Epithelial cell of proximal tubule (primary cell): ENCODE results near the gene DCUN1D1. TPM values are rescaled to one million over a fixed set of nuclear protein-coding genes. Genes with fewer than 3 reads are reported as not detected.

Experiments used
- DNase-seq: peaks from one replicate; pipeline ENCODE4 v3.0.0-alpha.2; 2011; ENCODE audit warnings: low read depth
- H3K4me3 ChIP-seq: 2 replicates; pipeline ENCODE4 v1.5.1; 2011; ENCODE audit warnings: low read depth, mild to moderate bottlenecking, low read length
- total RNA-seq: library from RNA; depleted of rRNA; stranded (reverse); fragments of >200 nt; gene quantifications from 2 replicates; pipeline ENCODE4 v1.2.3, GENCODE V29; 2015
- TF ChIP-seq, protein P1 (sequence below): conservative IDR thresholded peaks from 2 replicates; pipeline ENCODE4 v1.5.1; 2012; ENCODE audit warnings: low read depth, mild to moderate bottlenecking, low read length

Gene DCUN1D1
- total RNA-seq, 1 donor from 2014 or later, result 11.3 TPM

DNA sequence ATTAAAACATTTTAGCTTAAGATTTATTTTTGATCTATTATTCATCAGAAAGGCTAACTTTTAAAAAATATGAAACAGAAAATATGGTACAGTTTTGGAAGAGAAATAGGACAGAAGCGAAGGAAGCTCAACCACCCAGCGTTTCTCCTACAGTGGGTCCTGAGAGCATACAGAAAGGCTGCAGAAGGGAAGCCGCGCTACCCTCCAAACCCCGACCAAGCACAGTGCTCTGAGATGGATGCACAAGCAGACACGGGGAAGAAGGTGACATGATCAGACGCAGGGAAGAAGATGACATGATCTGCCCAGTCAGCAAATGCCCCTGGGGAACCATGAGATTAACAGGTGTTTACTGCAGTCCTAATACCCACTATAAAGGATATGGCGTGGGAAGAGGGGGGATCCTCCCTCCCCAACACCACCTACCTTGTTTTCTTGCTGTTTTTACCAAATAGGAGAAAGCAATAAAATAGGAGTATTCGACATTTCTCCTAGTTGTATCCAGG is 14.4 kb downstream of the DCUN1D1 start:
- TF ChIP-seq, protein P1, sequence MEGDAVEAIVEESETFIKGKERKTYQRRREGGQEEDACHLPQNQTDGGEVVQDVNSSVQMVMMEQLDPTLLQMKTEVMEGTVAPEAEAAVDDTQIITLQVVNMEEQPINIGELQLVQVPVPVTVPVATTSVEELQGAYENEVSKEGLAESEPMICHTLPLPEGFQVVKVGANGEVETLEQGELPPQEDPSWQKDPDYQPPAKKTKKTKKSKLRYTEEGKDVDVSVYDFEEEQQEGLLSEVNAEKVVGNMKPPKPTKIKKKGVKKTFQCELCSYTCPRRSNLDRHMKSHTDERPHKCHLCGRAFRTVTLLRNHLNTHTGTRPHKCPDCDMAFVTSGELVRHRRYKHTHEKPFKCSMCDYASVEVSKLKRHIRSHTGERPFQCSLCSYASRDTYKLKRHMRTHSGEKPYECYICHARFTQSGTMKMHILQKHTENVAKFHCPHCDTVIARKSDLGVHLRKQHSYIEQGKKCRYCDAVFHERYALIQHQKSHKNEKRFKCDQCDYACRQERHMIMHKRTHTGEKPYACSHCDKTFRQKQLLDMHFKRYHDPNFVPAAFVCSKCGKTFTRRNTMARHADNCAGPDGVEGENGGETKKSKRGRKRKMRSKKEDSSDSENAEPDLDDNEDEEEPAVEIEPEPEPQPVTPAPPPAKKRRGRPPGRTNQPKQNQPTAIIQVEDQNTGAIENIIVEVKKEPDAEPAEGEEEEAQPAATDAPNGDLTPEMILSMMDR, result no peak
- no peak for DNase-seq
- H3K4me3 ChIP-seq, result no peak overlapping the region

DNA sequence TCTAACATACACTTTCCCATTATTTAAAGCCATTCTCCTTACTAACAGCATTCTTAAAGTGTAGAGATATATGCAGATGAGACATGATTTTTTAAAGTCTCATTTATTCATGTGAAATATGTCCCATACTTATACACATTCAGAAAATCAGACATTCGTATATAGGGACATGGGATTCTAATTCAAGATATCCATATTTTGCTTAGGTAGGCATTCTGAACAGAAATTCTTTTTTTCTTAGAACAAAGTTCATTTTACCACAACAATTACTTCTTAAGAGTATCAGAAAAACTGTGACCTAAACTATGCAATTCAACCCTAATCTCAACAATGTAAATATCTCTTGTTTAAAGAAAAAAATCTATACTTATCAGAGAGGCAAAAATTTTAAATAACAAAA is 16.2 kb downstream of the DCUN1D1 start:
- DNase-seq, result no peak
- H3K4me3 ChIP-seq, result no peak overlapping the region
- TF ChIP-seq, protein P1, result no peak

DNA sequence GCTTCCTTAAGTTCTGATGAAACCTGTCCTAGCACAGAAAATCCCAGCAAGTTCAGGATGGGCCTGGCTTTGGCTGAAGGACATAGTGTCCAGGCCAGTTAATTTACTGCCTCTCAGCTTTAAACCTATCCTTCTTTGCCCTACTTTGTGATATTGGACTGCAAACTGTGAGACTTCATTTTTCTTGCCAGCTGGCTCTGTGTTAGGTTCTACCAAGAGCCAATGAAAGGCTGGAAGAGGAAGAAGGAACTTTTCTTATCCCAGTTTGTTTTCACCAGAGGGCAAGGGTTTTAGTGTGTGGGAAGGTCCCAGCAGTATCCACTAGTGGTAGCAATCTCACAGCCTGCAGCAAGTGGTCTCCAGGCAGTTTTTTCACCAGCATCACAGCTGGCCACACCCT is 18.2 kb downstream of the DCUN1D1 start:
- no peak overlapping the region for H3K4me3 ChIP-seq
- TF ChIP-seq, protein P1, result no peak
- DNase-seq, result no peak

DNA sequence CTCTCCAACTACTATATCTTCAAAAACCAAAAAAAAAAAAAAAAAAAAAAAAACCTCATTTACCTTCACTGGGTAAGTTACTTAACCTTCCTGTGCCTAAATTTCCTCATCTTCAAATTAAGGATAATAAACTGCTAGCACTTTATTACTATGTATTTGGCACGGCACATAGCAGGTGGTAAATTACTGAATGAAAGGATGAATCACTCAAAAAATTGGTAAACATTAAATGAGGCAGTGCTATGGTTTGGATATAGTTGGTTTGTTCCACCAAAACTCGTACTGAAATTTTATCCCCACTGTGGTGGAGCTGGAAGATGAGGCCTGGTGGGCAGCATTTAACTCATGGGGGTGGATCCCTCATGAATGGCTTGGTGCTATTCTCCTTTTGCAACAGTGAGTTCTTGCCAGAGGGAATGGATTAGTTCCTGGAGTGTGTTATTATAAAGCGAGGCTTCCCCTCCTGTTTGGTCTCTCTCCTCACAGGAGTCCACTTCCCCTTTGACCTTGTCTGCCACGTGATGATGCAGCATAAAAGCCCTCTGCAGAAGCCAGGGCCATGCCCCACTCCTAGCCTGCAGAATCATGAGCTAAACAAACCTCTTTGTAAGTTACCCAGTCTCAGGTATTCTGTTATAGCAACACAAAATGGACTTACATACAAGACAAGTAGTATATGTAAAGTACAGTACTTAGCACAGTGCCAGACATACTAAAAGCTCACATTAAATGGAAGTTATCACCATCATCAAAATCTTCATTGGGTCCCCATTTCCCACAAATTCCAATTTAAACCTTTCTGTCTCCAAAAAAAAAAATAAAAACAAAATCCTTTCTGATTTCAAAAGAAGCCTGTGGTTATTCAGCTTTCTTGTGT is 20.6 kb downstream of the DCUN1D1 start:
- no peak for DNase-seq
- H3K4me3 ChIP-seq, result no peak overlapping the region
- TF ChIP-seq, protein P1, result no peak

- TF ChIP-seq, protein P1, result no peak
- H3K4me3 ChIP-seq, result no peak overlapping the region
- no peak for DNase-seq
Measured at GRCh38 chr3:182957676-182958266, 22.6 kb downstream of the DCUN1D1 start.

DNA sequence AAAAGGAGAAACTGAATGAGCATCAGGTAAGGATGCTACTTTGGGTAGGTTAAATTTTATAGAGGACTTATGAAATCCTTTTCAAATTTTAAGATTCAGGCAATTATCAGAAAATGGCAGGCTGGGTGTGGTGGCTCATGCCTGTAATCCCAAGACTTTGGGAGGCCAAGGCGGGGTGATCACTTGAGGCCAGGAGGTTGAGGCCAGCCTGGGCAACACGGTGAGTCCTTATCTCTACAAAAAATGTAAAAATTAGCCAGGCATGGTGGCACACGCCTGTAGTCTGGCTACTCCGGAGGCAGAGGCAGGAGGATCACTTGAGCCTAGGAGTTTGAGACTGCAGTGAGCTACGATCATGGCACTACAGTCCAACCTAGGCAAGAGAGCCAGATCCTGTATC is 23.1 kb downstream of the DCUN1D1 start:
- TF ChIP-seq, protein P1, result no peak
- H3K4me3 ChIP-seq, result no peak overlapping the region
- no peak for DNase-seq
